Fibroblast of the conjunctiva (primary cell): ENCODE measurements around the gene OSBPL3.

Experiments used
- DNase-seq: peaks from one replicate; pipeline ENCODE4 v3.0.0-alpha.2; 2010; ENCODE audit warnings: low read depth

The OSBPL3 gene

DNA sequence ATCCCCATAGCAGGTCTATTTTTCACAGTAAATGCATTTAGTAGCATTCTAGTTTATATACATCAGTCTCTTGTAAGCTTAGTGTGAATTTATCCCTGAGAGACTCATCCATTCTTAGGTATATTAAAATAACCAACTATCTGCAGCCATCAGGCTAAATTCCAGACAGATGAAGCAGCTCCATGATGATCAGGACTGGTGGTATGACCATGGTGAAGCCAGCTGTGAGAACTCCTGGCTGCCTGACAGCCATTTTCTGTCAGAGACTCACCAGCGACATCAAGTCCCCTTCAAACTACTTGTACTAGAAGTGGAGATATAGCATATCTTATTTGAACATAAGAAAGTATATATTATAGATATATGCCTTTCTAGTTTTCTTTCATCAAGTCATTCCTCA, 152.4 kb downstream of the OSBPL3 start:
- no peak for DNase-seq

DNA sequence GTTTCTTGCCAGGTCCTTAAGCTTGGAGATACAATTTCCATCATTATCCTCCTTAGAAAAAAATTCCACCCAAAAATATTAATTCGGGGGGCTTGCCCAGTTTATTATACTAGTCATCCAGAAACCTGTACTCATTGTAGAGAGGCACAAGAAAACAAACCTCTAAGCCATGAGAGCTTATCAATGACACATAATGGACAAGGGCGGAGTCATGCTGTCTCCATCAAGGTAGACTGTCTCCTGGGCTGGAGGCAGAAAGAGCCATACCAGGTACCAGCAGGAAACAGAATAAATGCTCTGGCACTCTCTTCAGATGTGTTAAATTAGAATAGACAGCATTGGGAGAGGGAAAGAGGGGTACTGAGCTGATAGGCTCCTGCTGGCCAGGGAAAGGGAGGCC, 153.0 kb downstream of the OSBPL3 start:
- no peak for DNase-seq

DNA sequence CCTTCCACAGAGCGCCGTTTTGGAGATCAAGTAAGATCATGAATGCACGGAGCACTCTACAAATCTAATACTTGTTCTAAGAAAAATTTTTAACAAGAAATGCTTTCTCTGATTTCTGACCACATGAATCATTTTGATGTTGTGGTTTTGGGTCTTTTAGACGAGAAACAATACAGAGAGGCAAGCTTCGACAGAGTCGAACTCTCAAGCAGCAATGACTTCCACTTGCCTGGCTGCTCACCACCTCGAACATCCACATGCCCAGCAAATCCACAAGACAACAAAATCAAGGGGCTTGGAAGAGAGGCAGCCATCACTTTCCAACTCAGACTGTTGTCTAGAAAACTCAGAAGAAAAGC, 153.3 kb downstream of the OSBPL3 start:
- no peak for DNase-seq

DNA sequence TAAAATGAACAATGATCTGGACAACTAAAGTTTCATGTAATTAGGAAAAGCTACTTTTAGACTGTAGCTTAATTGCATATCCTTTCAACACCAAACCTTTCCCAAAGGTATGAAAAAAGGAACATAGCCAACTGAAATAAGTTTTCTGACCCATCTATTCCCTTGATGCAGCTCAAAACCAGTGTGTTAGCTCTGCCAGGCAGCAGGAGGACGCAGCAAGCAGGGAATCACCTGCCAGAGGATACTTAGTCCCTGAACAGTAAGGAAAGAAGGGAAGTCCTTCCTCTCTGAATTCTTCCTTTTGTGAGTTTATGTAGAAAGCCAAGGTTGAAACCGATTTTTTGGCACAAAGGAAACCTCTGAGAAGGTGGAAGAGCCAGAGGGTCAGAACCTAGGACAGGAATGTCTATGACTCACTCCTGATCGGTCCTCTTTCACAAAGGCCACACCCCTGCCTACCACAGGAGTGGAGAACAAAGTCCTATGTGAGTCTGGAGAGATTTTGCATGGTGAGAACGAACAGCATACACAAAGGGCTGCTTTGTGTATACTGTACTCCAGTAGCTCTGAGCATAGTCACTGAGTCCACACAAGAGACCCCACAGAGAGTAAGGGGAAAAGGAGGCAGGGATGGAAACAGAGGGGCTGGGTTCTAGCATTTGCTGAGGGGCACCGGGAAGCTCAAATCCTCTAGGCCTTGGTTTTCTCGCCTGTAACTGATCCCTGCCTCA, 153.9 kb downstream of the OSBPL3 start:
- no peak for DNase-seq

DNA sequence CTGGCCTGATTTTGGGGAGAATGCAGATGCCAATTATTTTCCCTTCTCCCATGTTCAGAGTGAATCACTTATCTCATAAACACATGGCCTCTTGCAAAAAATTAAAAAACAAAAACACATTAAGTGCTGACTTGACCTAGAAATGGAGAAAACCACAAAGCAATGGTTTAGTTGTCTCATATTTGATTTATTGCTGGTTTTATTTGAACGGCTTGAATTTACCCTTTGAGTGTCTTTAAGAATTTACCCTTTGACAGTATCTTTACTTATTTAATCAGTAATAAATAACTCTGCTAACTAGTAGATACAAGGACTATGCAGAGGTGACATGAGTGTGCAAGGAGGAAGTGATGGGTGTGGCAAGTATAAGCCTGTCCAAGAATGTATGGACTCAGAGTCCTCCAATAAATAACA, 154.6 kb downstream of the OSBPL3 start:
- no peak for DNase-seq

DNA sequence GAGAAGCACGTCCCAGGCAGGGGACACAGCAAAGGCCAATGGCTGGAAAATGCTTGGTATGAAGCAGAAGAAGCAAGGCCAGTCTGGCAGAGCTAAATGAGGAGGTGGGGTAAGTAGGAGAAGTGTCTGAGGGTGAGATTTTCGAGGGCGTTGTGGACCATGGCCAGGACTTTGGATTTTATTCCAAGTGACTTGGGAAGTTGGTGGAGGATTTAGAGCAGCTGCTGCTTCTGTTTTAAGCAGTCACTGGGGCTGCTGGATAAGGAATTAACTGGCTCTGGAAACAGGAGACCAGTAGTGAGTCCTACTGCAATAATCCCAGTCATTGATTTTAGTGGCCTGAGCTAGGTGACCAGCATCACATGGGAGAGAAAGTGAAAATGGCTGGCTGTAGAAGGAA, 155.1 kb downstream of the OSBPL3 start:
- no peak for DNase-seq

DNA sequence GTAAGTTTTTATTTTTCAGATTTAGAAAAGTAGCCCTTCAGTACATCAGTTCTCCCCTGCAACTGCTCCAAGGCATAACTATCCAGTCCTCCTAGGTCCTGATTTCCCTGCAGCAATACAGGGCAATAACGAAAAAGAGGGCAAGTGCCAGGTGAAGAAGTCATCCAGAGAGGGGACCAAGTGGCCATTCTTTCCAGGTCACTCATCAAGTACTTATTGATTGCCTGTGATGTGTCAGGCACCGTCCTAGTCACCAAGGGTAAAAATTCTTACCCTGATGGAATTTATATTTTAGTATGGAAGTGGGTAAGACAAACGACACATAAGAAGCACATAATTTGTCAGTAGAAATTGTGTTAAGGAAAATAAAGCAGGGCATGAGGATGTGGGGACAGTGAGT, 155.6 kb downstream of the OSBPL3 start:
- DNase-seq = no peak

DNA sequence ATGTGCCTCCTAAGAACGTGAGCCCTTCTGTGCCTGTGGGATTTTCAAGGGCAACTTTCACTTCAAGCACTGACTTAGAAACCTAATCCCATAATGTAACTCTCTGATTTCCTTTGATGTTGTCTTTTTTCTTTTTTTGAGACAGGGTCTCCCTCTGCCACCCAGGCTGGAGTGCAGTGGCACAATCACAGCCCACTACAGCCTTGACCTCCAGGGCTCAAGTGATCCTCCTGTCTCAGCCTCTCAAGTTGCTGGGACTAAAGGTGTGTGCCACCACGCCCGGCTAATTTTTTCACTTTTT, 158.3 kb downstream of the OSBPL3 start:
- DNase-seq = no peak

DNA sequence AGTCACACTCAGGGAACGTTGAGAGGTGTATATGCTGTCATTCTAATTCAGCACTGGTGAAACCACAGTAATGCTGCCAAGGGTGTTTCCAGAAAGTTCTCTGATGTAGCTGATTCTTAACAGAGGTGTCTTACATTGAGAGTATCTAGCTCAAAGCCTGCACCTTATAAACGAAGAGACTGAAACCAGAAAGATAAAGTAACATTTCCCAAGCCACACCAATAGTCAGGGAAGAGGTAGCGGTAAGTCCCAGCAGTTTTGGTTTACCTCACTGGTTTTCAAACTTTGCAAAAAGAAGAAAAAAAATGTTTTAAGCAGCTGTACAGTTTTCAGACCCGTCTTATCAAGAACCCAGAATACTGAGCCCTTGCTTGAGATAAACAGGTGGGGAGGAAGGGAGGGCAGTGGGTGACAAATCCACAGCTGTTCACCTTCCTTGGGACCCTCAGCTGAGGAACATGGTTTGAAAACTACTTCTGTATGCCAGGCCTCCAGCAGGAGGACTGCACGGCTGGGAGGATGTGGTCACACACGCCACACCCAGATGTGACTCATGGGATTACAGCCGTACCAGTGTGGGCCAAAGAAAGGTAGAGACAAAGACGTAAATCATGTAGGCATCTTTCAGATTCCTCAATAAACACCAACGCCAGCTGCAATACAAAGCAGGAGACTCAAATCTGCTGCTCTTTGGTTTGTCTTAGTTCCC, 158.8 kb downstream of the OSBPL3 start:
- DNase-seq = peak; percentile 56

DNA sequence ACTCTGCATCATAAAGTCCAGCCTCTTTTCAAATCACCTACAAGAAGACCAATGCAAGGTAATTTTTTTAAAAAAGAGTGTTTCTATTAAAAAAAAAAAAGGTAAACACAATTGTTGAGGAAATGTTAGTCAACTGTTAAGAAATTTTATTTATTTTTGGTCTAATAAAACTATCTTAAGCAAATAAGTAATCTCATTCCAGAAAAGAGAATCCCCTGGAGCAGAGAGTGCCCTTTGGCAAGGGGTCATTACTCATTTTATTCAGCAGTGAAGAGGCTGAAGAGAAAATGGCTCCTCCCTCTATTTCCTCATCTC, 159.3 kb downstream of the OSBPL3 start:
- no peak for DNase-seq

DNA sequence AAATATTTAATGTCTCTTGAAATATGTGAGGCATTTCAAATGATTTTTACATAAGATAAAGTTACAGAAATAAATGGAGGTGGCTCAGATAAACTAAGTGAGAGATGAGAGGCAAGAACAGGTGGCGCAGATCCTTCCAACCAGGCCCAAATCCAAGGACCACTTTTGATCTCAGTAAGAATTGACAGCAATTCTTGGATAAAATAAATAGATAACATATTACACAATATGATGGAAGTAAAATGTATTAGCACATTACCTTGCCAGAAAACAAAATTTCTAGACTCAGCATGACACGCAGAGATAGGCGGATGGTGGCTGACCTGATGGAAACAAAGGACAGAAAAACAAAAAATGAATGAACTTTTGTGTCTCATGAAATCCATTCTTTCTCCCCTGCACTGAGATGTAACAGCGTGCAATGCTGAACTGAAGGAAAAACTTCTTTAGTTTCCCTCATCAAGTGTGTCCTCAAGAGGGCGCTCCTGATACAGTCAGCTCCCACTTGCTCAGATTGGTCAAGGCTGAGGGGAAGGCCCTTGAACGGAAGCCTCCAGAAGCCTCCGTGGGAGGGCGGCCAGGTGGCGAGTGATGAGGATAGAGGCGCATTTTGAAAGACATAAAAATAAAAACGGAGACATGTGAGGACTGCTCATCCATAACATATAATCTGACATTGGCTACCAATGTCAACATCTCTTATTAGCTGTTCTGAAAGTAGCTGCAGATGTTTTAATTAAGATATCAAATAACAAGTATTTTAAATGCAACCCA, 159.9 kb downstream of the OSBPL3 start:
- DNase-seq = peak; percentile 87

DNA sequence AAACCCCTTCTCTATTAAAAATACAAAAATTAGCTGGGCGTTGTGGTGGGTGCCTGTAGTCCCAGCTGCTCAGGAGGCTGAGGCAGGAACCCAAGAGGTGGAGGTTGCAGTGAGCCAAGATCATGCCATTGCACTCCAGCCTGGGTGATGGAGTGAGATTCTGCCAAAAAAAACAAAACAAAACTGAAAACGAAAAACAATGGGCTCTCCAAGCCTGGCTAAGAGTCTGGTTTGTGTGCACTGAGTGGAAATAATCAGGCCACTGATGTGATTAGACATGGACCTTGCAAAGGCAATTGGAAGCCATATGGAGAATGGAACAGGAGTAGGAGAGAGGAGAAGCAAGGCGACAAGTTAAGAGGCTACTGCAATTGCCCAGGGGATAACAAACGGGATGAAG, 162.6 kb downstream of the OSBPL3 start:
- no peak for DNase-seq

DNA sequence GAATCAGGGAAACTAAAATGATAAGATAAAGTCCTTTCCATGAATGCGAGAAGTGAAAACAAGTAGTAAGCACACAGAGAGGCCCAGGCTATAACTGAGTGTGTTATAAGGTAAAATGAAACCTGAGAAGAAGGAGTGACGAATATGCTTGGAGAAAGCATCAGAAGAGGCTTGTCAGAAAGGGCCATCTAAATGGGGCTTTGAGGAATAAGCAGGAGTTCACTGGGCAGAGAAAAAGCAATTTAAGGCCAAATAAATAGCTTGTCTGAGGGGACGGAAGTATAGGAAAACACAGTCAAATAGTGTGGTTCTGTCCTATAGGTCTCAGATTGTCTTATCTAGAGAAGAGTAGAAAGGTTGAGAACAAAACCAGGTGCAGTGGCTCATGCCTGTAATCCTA, 163.1 kb downstream of the OSBPL3 start:
- no peak for DNase-seq

DNA sequence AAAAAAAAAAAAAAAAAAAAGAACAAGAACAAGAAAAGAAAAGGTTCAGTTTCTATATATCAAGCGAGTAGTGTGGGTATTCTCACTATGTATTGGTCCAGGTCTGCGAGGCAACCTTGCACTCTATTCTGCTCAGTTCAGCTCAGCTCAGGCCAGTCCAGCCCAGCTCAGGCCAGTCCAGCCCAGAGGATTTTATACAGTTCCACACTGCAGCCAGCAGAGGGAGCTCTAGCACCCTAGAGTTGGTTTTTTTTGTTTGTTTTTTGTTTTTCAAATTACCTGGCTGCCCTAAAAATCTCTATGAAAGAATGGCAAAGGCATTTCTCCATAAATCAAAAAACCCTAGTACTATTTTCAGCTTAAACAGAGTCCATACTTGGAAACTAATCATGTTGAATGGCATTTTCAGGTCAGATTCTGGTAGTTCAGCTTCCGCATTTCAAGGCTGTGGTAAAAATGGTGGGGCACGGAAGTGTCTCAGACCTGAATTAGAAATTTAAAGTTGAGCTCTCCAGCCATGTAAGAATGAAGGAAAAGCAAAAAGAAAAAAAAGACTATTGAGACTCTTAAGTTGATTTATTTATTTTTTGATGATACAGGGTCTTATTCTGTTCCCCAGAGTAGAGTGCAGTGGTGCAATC, 167.6 kb downstream of the OSBPL3 start:
- DNase-seq = no peak

DNA sequence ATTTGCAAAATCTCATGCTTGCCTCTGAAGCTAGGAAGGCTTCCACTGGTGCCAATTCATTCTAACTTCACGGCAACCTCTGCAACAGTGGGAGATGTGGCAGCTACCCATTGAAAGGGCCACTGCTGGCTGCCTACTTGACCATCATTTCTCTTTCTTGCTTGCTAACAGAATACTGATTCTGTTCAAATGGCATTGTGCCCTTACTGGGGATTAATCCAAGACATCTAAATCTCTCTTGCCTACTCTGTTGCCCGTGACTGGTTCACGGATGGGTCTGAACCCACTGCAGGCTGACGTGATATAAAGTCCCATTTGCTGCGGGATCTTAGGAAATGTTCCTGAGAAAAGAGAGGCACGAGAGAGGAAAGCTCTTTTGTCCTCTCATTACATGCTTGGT, 171.5 kb downstream of the OSBPL3 start:
- DNase-seq = no peak

DNA sequence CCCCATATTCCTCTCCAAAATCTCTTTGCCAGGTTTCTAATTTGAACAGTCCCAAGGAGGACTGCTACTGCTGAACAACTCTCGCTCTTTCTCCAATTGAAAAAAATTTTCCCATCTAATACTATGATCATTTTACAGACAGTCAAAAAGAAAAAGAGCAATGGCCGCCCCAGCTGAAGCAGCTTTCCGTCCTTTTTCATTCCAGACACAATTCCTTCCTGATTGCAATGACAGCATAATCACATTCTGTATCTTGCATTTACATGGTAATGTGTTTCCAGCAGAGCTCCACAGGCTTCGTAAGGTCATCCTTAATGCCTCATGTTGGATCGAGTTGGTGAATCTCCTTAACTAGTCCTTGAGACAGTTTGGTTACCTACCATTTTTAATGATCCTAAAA, 177.7 kb downstream of the OSBPL3 start:
- no peak for DNase-seq

DNA sequence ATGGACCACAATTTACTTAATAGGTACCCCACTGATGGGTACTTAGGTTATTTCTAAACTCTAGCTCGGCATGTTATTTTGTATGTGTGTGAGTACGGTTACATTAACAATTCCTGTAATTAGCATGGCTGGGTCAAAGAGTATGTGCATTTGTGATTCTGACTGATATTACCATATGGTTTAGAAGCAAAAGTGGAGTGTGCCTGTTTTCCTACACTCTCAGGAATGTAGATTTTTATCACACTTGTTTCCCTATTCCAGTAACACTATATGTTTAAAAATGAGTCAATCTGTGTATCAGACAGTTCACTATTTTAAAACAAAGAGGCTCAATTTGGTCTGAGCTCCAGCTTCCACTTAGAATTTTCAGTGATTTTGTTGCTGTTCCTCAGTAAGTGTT, 178.1 kb downstream of the OSBPL3 start:
- no peak for DNase-seq

DNA sequence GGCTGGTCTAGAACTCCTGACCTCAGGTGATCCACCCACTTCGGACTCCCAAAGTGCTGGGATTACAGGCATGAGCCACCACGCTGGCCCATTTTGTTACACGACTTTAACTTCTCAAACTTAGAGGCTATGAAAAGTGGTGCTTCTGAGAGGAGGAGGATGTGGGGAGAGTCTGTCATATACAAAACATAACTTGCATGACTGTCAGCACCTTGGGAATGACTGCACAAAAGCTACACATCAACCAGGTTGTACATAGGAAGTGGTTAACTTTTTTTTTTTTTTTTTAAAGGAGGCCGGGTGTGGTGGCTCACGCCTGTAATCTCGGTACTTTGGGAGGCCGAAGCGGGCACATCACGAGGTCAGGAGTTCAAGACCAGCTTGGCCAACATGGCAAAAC, 179.3 kb downstream of the OSBPL3 start:
- DNase-seq = no peak

DNA sequence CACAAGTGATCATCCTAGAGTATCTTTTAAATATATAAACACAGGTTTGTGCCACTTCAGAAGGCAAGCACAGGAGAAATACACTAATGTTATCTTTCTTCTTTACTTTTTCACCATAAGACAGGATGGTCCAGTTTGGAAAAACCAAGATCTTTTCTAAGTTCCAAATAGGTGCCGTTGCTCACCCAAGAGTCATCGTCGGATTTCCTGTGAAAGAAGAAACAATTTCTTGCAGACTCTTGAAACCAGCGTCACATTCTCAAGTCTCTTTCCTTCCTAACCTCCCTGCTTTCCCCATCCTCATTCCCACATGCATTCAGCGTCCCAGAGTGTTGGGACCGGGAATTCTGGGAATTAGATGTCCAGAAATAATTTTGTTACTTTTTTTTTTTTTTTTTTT, 179.9 kb downstream of the OSBPL3 start:
- no peak for DNase-seq

DNA sequence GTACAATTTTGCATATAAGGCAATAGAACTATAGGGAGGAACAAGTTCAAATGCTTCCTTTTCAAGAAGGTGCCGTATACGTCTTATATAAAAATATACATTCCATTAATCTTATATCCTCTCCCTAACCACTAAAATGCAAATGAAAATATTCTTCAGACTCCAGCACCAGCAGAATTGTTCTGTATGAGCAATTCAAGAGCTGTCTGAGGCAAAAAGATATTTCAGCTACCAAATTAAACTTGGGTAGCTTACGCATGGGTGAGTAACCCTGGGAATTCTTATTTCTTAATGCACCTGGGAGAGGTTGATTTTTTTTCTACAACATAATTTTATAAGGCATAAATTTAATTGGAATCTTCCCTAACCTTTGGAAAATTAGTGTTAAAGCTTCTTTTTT, 180.5 kb downstream of the OSBPL3 start:
- no peak for DNase-seq

DNA sequence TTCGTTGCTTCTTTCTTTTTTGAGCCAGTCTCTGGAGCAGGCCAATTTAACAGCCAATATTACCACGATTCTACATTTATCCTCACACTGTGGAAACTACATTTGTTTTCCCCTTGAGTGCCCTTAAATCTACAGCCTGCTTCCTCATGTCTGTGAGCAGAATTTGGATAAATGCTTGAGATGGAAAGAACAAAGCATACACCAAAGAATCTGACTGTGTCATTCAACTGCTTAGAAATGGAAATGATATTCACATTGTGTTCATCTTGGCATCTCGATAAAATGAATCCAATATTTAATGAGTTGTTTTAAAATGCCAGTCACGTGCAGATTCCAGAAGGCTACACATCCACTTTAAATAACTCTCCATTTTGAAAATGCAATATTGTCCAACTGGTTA, 181.7 kb downstream of the OSBPL3 start:
- DNase-seq = no peak

DNA sequence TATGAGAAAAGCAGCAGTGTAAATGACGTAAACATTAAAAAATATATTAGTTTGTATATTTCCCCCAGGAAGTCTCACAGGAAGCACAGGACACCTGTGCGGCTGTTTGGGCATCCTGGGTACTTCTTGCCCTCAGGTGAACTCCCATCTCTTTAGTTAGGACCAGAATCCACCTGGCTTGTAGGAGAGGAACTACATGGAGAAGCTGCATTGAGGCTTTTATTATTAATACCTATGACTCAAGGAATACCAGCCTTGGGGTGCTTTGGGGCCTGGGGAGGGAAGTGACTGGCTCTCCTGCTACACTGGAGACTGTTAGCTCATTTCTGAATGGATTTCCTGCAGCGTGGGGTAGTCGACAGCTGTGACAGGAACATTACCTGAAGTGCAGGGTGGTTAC, 182.7 kb downstream of the OSBPL3 start:
- no peak for DNase-seq

DNA sequence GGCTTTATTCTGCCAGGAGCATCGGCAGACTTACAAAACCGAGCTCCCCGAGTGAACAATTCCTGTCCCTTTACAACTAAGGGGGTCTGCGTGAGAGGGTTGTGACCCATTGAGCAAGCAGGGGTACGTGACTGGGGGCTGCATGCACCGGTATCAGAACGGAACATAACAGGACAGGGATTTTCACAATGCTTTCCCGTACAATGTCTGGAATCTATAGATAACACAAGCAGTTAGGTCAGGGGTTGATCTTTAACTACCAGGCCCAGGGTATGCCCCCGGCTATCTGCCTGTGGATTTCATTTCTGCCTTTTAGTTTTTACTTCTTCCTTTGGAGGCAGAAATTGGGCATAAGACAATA, 184.6 kb downstream of the OSBPL3 start:
- no peak for DNase-seq
